ENCODE results near the gene RSL1D1. TPM values are rescaled to one million over a fixed set of nuclear protein-coding genes. Genes with fewer than 3 reads are reported as not detected.

Gene RSL1D1
- total RNA-seq, 2 donors from 2014 or later = 148 to 162 TPM

DNA sequence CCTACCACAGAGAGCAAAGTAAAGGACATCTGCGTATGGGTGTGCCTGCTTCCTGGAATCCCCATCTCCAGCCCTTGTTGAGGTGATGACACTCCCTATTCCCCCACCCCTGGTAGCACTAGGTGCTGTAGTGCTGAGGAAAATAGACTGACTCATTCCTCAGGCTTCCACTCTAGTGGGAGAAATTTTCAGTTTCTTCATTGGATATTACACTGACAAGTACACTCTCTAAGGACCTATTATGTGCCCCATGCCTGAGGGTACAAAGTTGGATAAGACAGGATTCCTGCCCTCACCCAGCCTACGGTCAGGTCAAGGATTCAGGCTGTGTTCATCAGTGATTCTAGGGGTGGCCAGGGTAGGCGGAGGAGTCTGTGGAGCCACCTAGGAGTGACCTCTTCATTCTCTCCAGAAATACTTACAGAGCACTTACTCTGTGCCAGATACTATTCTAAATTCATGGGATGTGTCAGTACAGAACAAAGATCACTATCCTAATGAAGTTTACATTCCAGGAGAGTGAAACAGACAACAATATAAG lies 49.8 kb downstream of the RSL1D1 start:
- no peaks in the 10 kb centered on the region for H3K27me3 ChIP-seq (ENCODE audit: control insufficient read depth, insufficient read depth, low read length, poor library complexity, severe bottlenecking)
- Mint-ChIP-seq H3K4me1 (peaks cover 23% of the 10 kb centered on the region), H3K9me3 (no peaks in the 10 kb centered on the region), H3K27ac (no peak overlapping the region), H3K27me3 (ENCODE audit: insufficient read depth) (peaks cover 3% of the 10 kb centered on the region), H3K4me3 (no peak overlapping the region), H3K36me3 (ENCODE audit: low read depth) (no peaks in the 10 kb centered on the region)
- DNase-seq = no peak
- H3K27ac ChIP-seq (ENCODE audit: low read depth, low read length) = no peak overlapping the region
- TF ChIP-seq, protein P1, sequence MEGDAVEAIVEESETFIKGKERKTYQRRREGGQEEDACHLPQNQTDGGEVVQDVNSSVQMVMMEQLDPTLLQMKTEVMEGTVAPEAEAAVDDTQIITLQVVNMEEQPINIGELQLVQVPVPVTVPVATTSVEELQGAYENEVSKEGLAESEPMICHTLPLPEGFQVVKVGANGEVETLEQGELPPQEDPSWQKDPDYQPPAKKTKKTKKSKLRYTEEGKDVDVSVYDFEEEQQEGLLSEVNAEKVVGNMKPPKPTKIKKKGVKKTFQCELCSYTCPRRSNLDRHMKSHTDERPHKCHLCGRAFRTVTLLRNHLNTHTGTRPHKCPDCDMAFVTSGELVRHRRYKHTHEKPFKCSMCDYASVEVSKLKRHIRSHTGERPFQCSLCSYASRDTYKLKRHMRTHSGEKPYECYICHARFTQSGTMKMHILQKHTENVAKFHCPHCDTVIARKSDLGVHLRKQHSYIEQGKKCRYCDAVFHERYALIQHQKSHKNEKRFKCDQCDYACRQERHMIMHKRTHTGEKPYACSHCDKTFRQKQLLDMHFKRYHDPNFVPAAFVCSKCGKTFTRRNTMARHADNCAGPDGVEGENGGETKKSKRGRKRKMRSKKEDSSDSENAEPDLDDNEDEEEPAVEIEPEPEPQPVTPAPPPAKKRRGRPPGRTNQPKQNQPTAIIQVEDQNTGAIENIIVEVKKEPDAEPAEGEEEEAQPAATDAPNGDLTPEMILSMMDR (conservative IDR thresholded peaks at IDR 0.05) = no peak
- WGBS, 2 experiments (ENCODE audit: insufficient coverage in 1 of 2, insufficient read length in 1 of 2) = 70 to 80% methylated on average over 3 of the region's 3 CpGs
- no peaks in the 10 kb centered on the region for H3K9me3 ChIP-seq (ENCODE audit: control insufficient read depth, low read length)
- H3K9ac ChIP-seq (ENCODE audit: extremely low read depth, low read length, poor library complexity, severe bottlenecking) = no peak overlapping the region
- no peaks in the 10 kb centered on the region for H3K36me3 ChIP-seq (ENCODE audit: control insufficient read depth, insufficient read depth, low read length)
- no peak overlapping the region for H3K4me3 ChIP-seq (ENCODE audit: low read length)
- peaks cover 3% of the 10 kb centered on the region for H3K4me1 ChIP-seq (ENCODE audit: control insufficient read depth, insufficient read depth, low read length)

DNA sequence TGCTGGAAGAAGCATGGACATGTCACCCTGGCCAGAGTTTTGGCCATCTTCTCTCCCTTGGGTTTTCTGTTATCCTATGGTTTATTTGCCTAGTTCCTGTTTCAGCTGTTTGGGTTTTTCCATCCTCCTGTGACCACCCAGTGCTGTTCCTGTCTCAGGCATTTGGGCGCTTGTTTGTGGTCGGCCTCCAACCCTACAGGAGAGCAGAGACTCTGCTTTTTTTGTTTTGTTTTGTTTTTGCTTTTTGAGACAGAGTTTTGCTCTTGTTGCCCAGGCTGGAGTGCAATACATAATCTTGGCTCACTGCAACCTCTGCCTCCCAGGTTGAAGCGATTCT lies 51.0 kb downstream of the RSL1D1 start:
- H3K27ac ChIP-seq (ENCODE audit: low read depth, low read length) = no peak overlapping the region
- no peak for DNase-seq
- Mint-ChIP-seq H3K4me1 (peaks cover 30% of the 10 kb centered on the region), H3K9me3 (peaks cover 5% of the 10 kb centered on the region), H3K36me3 (ENCODE audit: low read depth) (peaks cover 9% of the 10 kb centered on the region), H3K4me3 (no peak overlapping the region), H3K27me3 (ENCODE audit: insufficient read depth) (no peaks in the 10 kb centered on the region), H3K27ac (no peak overlapping the region)
- H3K9ac ChIP-seq (ENCODE audit: extremely low read depth, low read length, poor library complexity, severe bottlenecking) = no peak overlapping the region
- no peaks in the 10 kb centered on the region for H3K27me3 ChIP-seq (ENCODE audit: control insufficient read depth, insufficient read depth, low read length, poor library complexity, severe bottlenecking)
- peaks cover 3% of the 10 kb centered on the region for H3K4me1 ChIP-seq (ENCODE audit: control insufficient read depth, insufficient read depth, low read length)
- 92 to 97% methylated on average over 3 of the region's 3 CpGs for WGBS, 2 experiments (ENCODE audit: insufficient coverage in 1 of 2, insufficient read length in 1 of 2)
- no peaks in the 10 kb centered on the region for H3K9me3 ChIP-seq (ENCODE audit: control insufficient read depth, low read length)
- TF ChIP-seq, protein P1 (conservative IDR thresholded peaks at IDR 0.05) = no peak
- H3K36me3 ChIP-seq (ENCODE audit: control insufficient read depth, insufficient read depth, low read length) = peaks cover 3% of the 10 kb centered on the region
- no peak overlapping the region for H3K4me3 ChIP-seq (ENCODE audit: low read length)

DNA sequence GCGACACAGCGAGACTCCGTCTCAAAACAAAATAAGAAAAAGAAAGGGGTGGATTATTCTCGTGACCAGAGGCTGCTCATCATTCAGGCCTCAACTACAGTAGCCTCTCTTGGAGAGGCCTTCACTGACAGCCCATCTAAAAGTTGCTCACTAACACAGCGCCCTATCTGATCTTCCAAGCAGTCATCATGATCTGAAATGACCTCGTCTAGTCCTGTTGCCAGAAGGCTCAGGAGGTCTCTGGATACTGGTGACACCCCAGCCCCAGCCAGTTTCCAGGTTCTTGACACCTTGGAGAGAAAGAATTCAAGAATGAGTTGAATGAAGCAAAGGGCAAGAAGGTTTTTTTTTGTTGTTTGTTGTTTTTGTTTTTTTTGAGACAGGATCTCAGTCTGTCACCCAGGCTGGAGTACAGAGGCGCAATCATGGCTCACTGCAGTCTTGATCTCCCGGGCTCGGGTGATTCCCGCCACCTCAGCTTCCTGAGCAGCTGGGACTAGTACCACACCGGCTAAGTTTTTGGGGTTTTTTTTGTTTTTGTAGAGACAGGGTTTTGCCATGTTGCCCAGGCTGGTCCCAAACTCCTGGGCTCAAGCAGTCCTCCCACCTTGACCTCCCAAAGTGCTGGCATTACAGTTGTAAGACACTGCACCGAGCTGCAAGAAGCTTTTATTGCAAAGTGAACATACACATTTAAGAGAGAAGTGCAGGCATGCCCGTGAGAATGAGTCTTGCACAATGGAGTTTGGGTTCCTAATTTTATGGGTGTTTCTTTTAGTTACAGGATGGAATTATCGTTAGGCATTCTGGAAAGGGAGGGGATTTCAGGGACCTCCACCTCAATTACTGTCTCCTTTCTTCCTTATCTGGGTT lies 51.6 kb downstream of the RSL1D1 start:
- H3K9me3 ChIP-seq (ENCODE audit: control insufficient read depth, low read length) = no peaks in the 10 kb centered on the region
- no peak overlapping the region for H3K27ac ChIP-seq (ENCODE audit: low read depth, low read length)
- peaks cover 14% of the 10 kb centered on the region for H3K36me3 Mint-ChIP-seq (ENCODE audit: low read depth)
- H3K4me3 Mint-ChIP-seq = peak overlapping the region; percentile 79
- peaks cover 9% of the 10 kb centered on the region for H3K36me3 ChIP-seq (ENCODE audit: control insufficient read depth, insufficient read depth, low read length)
- H3K4me3 ChIP-seq (ENCODE audit: low read length) = no peak overlapping the region
- H3K27me3 Mint-ChIP-seq (ENCODE audit: insufficient read depth) = no peaks in the 10 kb centered on the region
- peaks cover 5% of the 10 kb centered on the region for H3K9me3 Mint-ChIP-seq
- DNase-seq = no peak
- peaks cover 7% of the 10 kb centered on the region for H3K4me1 ChIP-seq (ENCODE audit: control insufficient read depth, insufficient read depth, low read length)
- no peak overlapping the region for H3K9ac ChIP-seq (ENCODE audit: extremely low read depth, low read length, poor library complexity, severe bottlenecking)
- H3K4me1 Mint-ChIP-seq = peaks cover 30% of the 10 kb centered on the region
- WGBS, 2 experiments (ENCODE audit: insufficient coverage in 1 of 2, insufficient read length in 1 of 2) = 84 to 95% methylated on average over 8 to 14 of the region's 14 CpGs
- no peaks in the 10 kb centered on the region for H3K27me3 ChIP-seq (ENCODE audit: control insufficient read depth, insufficient read depth, low read length, poor library complexity, severe bottlenecking)
- TF ChIP-seq, protein P1 (conservative IDR thresholded peaks at IDR 0.05) = no peak
- peak overlapping the region; percentile 76 for H3K27ac Mint-ChIP-seq

All from endodermal cell (in vitro differentiated cells).